NCI-H1105 treated with DMSO at 0.1 percent for 48 hours (cell line): ENCODE data around the gene RPA3.
A peak's percentile ranks its signal among the peaks of the same experiment; 100 is the strongest.

ENCODE experiments used
- DNase-seq: peaks from one replicate; lab custom pipeline; 2025; lab: John Stamatoyannopoulos, UW

Gene RPA3

DNA sequence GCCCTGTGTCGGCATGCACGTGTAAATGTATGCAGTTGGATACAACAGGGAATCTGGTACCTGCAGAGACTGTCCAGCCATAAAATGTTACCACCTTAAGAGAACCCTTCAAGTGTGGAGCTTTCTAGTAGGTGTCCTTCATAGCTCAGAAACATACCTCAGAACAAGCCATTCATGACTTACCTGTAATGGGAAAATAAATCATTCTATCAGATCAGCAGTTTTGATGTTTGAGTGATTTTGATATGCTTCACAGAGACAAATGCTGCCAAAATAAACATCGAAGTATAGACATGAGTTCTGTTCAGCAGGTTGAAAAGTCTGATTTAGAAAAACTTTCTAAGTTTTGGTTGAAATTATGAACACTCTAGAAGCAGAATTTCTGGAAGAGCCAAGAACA is 111.4 kb downstream of the RPA3 start:
- no peak for DNase-seq

DNA sequence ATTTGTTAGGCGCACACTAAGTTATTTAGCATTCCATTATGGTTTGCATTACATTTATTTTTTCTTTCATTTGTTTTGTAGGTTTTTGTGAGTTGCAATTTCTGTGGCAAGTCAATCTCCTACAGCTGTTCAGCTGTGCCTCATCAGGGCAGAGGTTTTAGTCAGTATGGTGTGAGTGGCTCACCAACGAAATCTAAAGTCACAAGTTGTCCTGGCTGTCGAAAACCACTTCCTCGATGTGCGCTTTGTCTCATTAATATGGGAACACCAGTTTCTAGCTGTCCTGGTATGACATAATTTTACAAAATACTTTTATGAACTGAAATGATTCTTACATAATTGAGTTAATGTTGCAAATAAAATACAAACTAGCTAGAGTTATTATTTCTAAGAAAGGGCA is 122.2 kb downstream of the RPA3 start:
- DNase-seq, result no peak

DNA sequence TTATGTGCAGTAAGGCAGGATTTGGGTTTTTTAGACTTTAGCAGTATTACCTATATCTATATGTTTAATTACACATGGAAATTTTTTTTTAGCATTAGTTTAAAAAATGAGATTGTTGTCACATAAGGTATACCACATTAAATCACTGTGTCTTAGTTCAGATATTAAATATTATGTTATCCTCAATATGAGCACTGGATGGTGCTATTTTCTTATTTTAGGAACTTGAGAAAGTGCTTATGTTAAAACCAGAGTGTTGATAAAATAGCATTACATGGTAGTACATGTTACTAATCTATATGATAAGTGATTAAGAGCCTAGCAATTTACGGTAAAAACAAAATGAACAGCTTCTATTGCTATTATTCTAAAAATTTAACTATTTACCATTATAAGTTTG is 123.0 kb downstream of the RPA3 start:
- DNase-seq, result peak; percentile 52
